GM23248 (cell line): ENCODE data around the gene CLDN12.

Experiments used
- EZH2 ChIP-seq: fragments of 200-600 bp; sonication (generic); IDR thresholded peaks from 2 replicates; pipeline ENCODE4 v1.6.1; 2018; ENCODE audit warnings: antibody characterized with exemption, mild to moderate bottlenecking; ENCODE audit not compliant: insufficient read depth, poor library complexity, severe bottlenecking
- EZH2phosphoT487 ChIP-seq: fragments of 200-600 bp; sonication (generic); IDR thresholded peaks from 2 replicates; pipeline ENCODE4 v1.6.1; 2018; ENCODE audit warnings: antibody characterized with exemption, moderate library complexity, mild to moderate bottlenecking, low read depth; ENCODE audit not compliant: insufficient read depth

- TF ChIP-seq EZH2phosphoT487 (no peak), EZH2 (no peak)
Observed at GRCh38 chr7:90407484-90407821, 4.2 kb downstream of the CLDN12 start.
